ENCODE results near the gene SPAG9.
"Not testable (repeated sequence)": the region's sequence is repeated elsewhere in the genome, so short reads cannot be mapped to it uniquely, and the experiment has no call there.

SPAG9 gene

DNA sequence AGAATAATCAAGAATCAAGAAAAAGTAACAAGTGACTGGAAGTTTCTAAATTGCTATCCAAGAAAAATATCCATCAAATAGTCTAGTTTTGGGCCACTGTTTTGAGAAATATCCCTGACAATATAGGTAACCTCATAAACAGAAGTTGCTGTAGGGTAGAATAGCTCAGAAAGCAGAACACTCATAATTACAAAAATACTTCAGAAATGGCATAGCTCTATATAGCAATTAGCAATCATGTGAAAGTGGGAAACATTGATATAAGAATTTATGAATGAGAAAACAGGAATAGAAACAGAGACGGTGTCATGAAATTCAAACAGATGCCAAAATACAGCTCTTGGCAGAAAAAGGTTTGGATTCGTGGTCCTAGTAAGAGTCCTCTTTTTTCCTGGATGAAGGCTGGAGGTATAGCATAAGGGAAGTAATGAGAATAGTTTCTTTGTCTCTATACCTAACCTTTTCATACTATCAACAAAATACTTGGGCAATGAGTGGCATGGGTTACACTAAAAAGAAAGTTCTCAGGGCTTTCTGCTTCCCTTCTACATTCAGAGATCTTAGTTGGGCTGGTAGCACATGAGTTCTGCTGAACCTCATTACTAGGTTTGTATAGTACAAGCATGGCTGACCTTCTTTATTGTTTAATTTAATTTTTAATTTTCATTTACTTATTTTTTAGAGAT lies 33.5 kb downstream of the SPAG9 start:
- TF ChIP-seq, protein P1, sequence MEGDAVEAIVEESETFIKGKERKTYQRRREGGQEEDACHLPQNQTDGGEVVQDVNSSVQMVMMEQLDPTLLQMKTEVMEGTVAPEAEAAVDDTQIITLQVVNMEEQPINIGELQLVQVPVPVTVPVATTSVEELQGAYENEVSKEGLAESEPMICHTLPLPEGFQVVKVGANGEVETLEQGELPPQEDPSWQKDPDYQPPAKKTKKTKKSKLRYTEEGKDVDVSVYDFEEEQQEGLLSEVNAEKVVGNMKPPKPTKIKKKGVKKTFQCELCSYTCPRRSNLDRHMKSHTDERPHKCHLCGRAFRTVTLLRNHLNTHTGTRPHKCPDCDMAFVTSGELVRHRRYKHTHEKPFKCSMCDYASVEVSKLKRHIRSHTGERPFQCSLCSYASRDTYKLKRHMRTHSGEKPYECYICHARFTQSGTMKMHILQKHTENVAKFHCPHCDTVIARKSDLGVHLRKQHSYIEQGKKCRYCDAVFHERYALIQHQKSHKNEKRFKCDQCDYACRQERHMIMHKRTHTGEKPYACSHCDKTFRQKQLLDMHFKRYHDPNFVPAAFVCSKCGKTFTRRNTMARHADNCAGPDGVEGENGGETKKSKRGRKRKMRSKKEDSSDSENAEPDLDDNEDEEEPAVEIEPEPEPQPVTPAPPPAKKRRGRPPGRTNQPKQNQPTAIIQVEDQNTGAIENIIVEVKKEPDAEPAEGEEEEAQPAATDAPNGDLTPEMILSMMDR (conservative IDR thresholded peaks at IDR 0.05; ENCODE audit: control insufficient read depth, insufficient read depth, low read depth, low read length): no peak
- DNase-seq (ENCODE audit: low read depth): no peak
- H3K4me3 ChIP-seq (ENCODE audit: control insufficient read depth, low read depth, low read length): no peak overlapping the region

DNA sequence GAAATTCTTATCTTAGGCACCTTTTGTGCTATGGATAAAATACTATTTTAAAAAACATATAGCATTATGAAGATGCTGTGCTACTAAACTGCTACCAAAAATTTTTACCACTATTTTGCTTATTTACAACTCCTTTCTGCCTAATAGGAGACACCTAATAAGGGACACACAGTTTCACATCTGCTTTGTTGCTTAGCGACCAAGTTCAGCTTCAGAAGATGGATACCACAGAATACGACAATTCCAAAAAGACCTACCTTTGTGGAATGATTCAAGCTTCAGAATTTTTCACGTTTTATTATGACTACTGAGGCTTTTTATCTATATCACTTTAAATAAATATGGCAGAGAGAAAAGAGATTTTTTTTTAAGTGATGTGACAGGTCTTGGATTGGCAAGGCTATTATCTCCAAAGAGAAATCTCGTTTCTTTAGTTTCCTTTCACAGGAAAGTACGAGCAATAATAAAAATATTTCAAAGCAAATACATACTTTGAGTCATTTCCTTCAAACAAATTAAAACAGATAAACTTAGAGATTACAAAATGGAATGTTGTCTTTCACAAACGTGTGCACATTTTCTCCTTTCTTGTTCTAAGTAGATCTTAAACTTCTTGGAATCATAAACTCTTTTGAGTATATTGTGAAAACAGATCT lies 35.4 kb downstream of the SPAG9 start:
- TF ChIP-seq, protein P1 (conservative IDR thresholded peaks at IDR 0.05; ENCODE audit: control insufficient read depth, insufficient read depth, low read depth, low read length): no peak
- no peak for DNase-seq (ENCODE audit: low read depth)
- peak overlapping the region; percentile 20 for H3K4me3 ChIP-seq (ENCODE audit: control insufficient read depth, low read depth, low read length)

DNA sequence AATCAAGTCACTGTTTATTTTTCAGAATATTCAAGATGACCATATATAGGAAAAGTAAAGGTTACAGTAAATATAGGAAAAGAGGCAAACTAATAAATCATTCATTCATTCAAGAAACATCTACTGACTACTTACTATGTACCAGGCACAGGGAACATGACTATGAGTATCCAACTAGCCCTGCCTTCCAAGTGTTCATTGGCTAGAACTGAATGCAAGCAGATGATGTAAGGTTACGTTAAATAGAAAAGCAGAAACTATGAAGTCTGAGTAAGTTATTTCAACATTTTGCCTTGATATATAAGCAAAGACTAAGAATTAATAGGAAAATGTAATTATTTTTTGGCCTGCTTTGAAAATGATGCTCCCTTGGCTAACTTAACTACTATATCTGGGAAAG lies 36.7 kb downstream of the SPAG9 start:
- peak; percentile 17 for DNase-seq (ENCODE audit: low read depth)
- TF ChIP-seq, protein P1 (conservative IDR thresholded peaks at IDR 0.05; ENCODE audit: control insufficient read depth, insufficient read depth, low read depth, low read length): no peak
- no peak overlapping the region for H3K4me3 ChIP-seq (ENCODE audit: control insufficient read depth, low read depth, low read length)

DNA sequence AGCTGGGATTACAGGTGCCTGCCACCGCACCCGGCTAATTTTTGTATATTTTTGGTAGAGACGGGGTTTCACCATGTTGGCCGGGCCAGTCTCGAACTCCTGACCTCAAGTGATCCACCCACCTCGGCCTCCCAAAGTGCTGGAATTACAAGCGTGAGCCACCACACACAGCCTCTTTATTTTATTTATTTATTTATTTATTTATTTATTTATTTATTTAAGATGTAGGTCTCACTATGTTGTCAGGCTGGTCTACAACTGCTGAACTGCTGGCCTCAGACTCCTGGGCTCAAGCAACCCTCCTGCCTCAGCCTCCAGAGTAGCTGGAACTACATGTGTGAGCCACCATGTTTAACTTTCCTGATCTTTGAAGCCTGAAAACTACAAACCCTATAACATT lies 37.3 kb downstream of the SPAG9 start:
- not testable (repeated sequence) for H3K4me3 ChIP-seq (ENCODE audit: control insufficient read depth, low read depth, low read length); DNase-seq (ENCODE audit: low read depth)

DNA sequence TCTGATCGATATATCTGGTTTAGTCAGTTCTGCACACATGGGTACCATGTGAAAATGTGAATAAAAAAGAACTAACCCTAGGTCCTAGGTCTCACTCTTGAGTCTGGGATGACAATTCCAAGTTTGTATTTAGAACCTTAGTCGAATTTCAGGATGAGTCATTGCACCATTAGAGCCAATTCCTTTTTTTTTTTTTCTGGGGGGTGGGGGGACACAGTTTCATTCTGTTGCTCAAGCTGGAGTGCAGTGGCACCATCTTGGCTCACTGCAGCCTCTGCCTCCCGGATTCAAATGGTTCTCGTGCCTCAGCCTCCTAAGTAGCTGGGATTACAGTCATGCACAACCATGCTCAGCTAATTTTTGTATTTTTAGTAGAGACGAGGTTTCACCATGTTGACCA lies 41.6 kb downstream of the SPAG9 start:
- TF ChIP-seq, protein P1 (conservative IDR thresholded peaks at IDR 0.05; ENCODE audit: control insufficient read depth, insufficient read depth, low read depth, low read length): no peak
- no peak overlapping the region for H3K4me3 ChIP-seq (ENCODE audit: control insufficient read depth, low read depth, low read length)
- DNase-seq (ENCODE audit: low read depth): peak; percentile 73

DNA sequence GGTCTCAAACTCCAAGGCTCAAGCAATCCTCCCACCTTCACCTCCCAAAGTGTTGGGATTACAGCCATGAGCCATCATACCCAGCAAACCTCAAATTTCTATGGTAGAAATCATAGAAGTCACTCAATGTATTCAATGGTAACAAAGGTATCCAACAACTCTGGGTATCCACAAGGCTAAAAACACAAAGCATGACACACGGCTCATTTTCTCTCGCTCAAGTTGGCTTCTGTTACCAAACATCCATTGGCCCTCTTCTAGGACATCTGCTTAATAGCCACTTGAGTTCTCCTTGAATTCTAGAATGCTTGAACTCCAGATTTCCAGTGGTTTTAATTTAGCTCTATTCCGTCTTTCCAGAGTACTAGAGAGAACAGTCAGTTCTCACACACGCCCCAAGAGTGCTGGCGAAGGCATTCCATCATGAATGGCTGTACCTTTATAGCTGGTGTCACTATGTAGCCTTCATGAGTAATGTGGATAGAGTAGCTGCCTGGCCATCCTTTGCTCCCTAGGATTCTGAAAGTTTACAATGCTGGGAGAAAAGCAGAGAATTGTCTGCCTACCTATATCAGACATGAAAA lies 42.6 kb downstream of the SPAG9 start:
- no peak overlapping the region for H3K4me3 ChIP-seq (ENCODE audit: control insufficient read depth, low read depth, low read length)
- DNase-seq (ENCODE audit: low read depth): no peak
- TF ChIP-seq, protein P1 (conservative IDR thresholded peaks at IDR 0.05; ENCODE audit: control insufficient read depth, insufficient read depth, low read depth, low read length): no peak

DNA sequence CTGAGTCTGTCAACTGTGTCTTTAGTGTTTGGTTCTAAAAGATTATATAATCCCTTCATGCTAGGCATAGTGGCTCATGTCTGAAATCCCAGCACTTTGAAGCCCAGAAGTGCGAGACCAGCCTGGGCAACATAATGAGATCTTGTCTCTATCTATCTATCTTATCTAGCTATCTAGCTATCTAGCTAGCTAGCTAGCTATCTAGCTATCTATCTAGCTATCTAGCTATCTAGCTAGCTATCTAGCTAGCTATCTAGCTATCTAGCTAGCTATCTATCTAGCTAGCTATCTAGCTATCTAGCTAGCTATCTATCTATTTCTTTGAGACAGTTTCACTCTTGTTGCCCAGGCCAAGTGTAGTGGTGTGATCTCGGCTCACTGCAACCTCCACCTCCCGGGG lies 43.8 kb downstream of the SPAG9 start:
- DNase-seq (ENCODE audit: low read depth): no peak
- TF ChIP-seq, protein P1 (conservative IDR thresholded peaks at IDR 0.05; ENCODE audit: control insufficient read depth, insufficient read depth, low read depth, low read length): no peak
- no peak overlapping the region for H3K4me3 ChIP-seq (ENCODE audit: control insufficient read depth, low read depth, low read length)
